ENCODE results near the gene TGFBI.

DNA sequence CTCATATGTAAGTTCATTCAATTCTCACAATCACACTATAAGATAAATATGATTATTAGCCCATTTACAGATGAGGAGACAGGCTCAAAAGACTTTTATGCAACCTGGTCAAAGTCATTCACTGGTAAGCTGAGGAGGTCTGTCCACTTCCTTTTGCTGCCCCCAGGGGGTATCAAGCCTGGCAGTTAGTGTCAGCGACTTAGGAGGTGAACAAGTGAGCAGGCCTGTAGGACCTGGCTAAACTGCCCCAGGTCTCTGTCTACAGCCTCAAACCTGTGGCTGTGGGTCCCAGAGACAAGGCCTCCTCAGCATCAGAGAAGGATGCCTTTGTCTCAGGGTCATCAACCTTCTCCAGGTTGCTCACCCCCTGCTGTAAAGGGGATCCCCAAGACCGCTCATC is 10.4 kb downstream of the TGFBI start:
- TF ChIP-seq, protein P1, sequence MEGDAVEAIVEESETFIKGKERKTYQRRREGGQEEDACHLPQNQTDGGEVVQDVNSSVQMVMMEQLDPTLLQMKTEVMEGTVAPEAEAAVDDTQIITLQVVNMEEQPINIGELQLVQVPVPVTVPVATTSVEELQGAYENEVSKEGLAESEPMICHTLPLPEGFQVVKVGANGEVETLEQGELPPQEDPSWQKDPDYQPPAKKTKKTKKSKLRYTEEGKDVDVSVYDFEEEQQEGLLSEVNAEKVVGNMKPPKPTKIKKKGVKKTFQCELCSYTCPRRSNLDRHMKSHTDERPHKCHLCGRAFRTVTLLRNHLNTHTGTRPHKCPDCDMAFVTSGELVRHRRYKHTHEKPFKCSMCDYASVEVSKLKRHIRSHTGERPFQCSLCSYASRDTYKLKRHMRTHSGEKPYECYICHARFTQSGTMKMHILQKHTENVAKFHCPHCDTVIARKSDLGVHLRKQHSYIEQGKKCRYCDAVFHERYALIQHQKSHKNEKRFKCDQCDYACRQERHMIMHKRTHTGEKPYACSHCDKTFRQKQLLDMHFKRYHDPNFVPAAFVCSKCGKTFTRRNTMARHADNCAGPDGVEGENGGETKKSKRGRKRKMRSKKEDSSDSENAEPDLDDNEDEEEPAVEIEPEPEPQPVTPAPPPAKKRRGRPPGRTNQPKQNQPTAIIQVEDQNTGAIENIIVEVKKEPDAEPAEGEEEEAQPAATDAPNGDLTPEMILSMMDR (IDR thresholded peaks at IDR 0.05 in 4 of 5, conservative IDR thresholded peaks at IDR 0.05 in 1 of 5): no peak
- no peak for TF ChIP-seq POLR2A (IDR thresholded peaks at IDR 0.05)
